Ovary (tissue), 9 donors: ENCODE measurements around the gene CCL22. TPM values are rescaled to one million over a fixed set of nuclear protein-coding genes. Genes with fewer than 3 reads are reported as not detected.
A peak's percentile ranks its signal among the peaks of the same experiment; 100 is the strongest.
"Not testable (repeated sequence)": the region's sequence is repeated elsewhere in the genome, so short reads cannot be mapped to it uniquely, and the experiment has no call there.

Source experiments
- DNase-seq, 5 donors: peaks; one replicate each; pipeline ENCODE4 v3.0.0-alpha.2; 2019 to 2020
- H3K27ac ChIP-seq, 2 donors: fragments of 200-600 bp; one replicate each; pipeline versions ENCODE4 v1.5.1 to v1.8.0; 2019 to 2022
- H3K27me3 ChIP-seq: fragments of 200-600 bp; one replicate; pipeline ENCODE4 v1.8.0; 2022
- H3K36me3 ChIP-seq: fragments of 200-600 bp; sonication (generic); one replicate; pipeline ENCODE4 v1.5.1; 2019
- H3K4me1 ChIP-seq: one replicate; pipeline ENCODE4 v1.8.1; 2013; ENCODE audit warnings: mild to moderate bottlenecking, moderate library complexity; ENCODE audit not compliant: insufficient read depth
- H3K4me3 ChIP-seq: fragments of 200-600 bp; sonication (generic); one replicate; pipeline ENCODE4 v1.5.1; 2017
- H3K9me3 ChIP-seq, 2 donors: fragments of 200-600 bp in 1 of 2; sonication (generic) in 1 of 2; one replicate each; pipeline versions ENCODE4 v1.5.1 to v1.8.1; 2013 to 2019; ENCODE audit warnings: mild to moderate bottlenecking in 1 of 2, moderate library complexity in 1 of 2
- CTCF ChIP-seq, 3 donors: fragments of 450-650 bp in 2 of 3; fragments of 200-600 bp in 1 of 3; IDR thresholded peaks; one replicate each; pipeline versions ENCODE4 v1.5.1 to v1.8.0; 2016 to 2022; ENCODE audit warnings: antibody characterized with exemption in 3 of 3, mild to moderate bottlenecking in 1 of 3
- EP300 ChIP-seq: sonication (generic); formaldehyde crosslinking; IDR thresholded peaks from one replicate; pipeline ENCODE4 v1.6.1; 2017; ENCODE audit warnings: antibody characterized with exemption
- POLR2A ChIP-seq: fragments of 450-650 bp; IDR thresholded peaks from one replicate; pipeline ENCODE4 v1.6.1; 2017; ENCODE audit warnings: antibody characterized with exemption, mild to moderate bottlenecking, moderate library complexity
- WGBS, 3 donors: extraction: QIAGEN DNeasy Blood & Tissue Kit in 1 of 3; methylation state at CpG; one replicate each; pipeline versions ENCODE4 v1.1.5 to v1.1.7; 2013 to 2017; 5-methylcytosine and 5-hydroxymethylcytosine counted together
- intact Hi-C, 4 donors: fragments of 100-400 bp; cut with DNase I; formaldehyde crosslinking; loops; one replicate each; pipeline versions ENCODE4 v1.11.0 to v1.15.1; 2022 to 2023
- polyA plus RNA-seq, 2 donors: library from polyadenylated mRNA; stranded (reverse); fragments of 200-250 nt in 1 of 2; fragments of 350-450 nt in 1 of 2; fragmentation: Illumina TruSeq in 1 of 2; extraction: RNeasy Lipid Tissue Mini Kit (QIAGEN cat#74804) in 1 of 2; gene quantifications; one replicate each; pipeline ENCODE4 v1.2.3, GENCODE V29; 2013 to 2014
- total RNA-seq, 7 donors: library from RNA; depleted of rRNA in 2 of 7; stranded (reverse); fragments of >200 nt in 2 of 7; fragmentation: NEBNext Ultra II Directional in 3 of 7; extraction: Animal tissue kit (Norgen Biotek cat#: 25700) in 3 of 7; gene quantifications; one replicate each; pipeline versions ENCODE4 v1.1.0 to v1.2.4, GENCODE V29; 2016 to 2023
- donor health status: DM: no; HTN: no; CAD: no; lungs with moderate emphysema.
- donor health status: DM: no; HTN: no; CAD: no.
- donor health status: Bipolar disorder and iron deficiency.
- donor health status: DM: yes; HTN: yes; CAD: no.
- donor health status: DM: no; HTN: no; CAD: no.
- donor health status: DM: yes; HTN: yes; CAD: no.

Gene CCL22
- total and polyA plus RNA-seq, 9 donors = 0.40 to 0.74 TPM; not detected in 7

- no peaks in the 10 kb centered on the region for H3K27me3 ChIP-seq
- intact Hi-C loops = loop anchor here in 1 of 4 donors (5.0 kb wide), 1 partner anchor 56 kb away; no protein-coding TSS in a partner anchor
- DNase-seq = no peak
- peaks cover 2% of the 10 kb centered on the region for H3K4me1 ChIP-seq
- peak overlapping the region in 1 of 2 donors; percentile 20 for H3K27ac ChIP-seq
- TF ChIP-seq POLR2A (no peak), EP300 (no peak), CTCF (IDR thresholded peaks at IDR 0.05) (no peak)
- no peaks in the 10 kb centered on the region for H3K36me3 ChIP-seq
- peak overlapping the region; percentile 38 for H3K4me3 ChIP-seq
- H3K9me3 ChIP-seq = no peaks in the 10 kb centered on the region
- WGBS, 3 donors = 54 to 61% (median 58%) methylated on average over 9 of the region's 9 CpGs
Measured at GRCh38 chr16:57373117-57373947, 14.7 kb downstream of the CCL22 start.

GRCh38 chr16:57374067-57374534, 15.5 kb downstream of the CCL22 start:
- no peaks in the 10 kb centered on the region for H3K36me3 ChIP-seq
- no peaks in the 10 kb centered on the region for H3K9me3 ChIP-seq
- no peak overlapping the region for H3K27ac ChIP-seq
- TF ChIP-seq CTCF (IDR thresholded peaks at IDR 0.05) = no peak
- no peak for TF ChIP-seq EP300
- TF ChIP-seq POLR2A = no peak
- intact Hi-C loops = loop anchor here in 1 of 4 donors (5.0 kb wide), 1 partner anchor 57 kb away; no protein-coding TSS in a partner anchor
- H3K4me1 ChIP-seq = peaks cover 2% of the 10 kb centered on the region
- H3K27me3 ChIP-seq = no peaks in the 10 kb centered on the region
- DNase-seq = peak in 1 of 5 donors; percentile 31
- peak overlapping the region; percentile 38 for H3K4me3 ChIP-seq
- 20 to 27% (median 24%) methylated on average over 9 of the region's 9 CpGs for WGBS, 3 donors

GRCh38 chr16:57374925-57375465, 16.4 kb downstream of the CCL22 start:
- not testable (repeated sequence) for DNase-seq, H3K9me3 ChIP-seq, H3K36me3 ChIP-seq, H3K4me1 ChIP-seq, H3K27ac ChIP-seq, H3K4me3 ChIP-seq, H3K27me3 ChIP-seq
- 75 to 82% (median 76%) methylated on average over 8 of the region's 8 CpGs for WGBS, 3 donors
- intact Hi-C loops = loop anchor here in 1 of 4 donors (5.0 kb wide), 1 partner anchor 58 kb away; no protein-coding TSS in a partner anchor

- WGBS, 3 donors = 88 to 98% (median 94%) methylated on average over 3 of the region's 3 CpGs
- intact Hi-C loops = no loop called here
- no peaks in the 10 kb centered on the region for H3K9me3 ChIP-seq
- H3K36me3 ChIP-seq = no peaks in the 10 kb centered on the region
- peaks cover 2% of the 10 kb centered on the region for H3K4me1 ChIP-seq
- H3K4me3 ChIP-seq = no peak overlapping the region
- no peak for TF ChIP-seq CTCF (IDR thresholded peaks at IDR 0.05)
- TF ChIP-seq EP300 = no peak
- TF ChIP-seq POLR2A = no peak
- no peak overlapping the region for H3K27ac ChIP-seq
- no peaks in the 10 kb centered on the region for H3K27me3 ChIP-seq
- no peak for DNase-seq
Measured at GRCh38 chr16:57376313-57376818, 17.8 kb downstream of the CCL22 start.
